ENCODE results near the gene IL22RA1.

The IL22RA1 gene

GRCh38 chr1:24085007-24085406 lies 57.9 kb downstream of the IL22RA1 start:
- no peak for ATAC-seq
- TF ChIP-seq RARB (CRISPR knock-in tag; IDR thresholded peaks at IDR 0.05), result no peak
- TF ChIP-seq CSDC2 (CRISPR knock-in tag; IDR thresholded peaks at IDR 0.05), result no peak
- no peak for TF ChIP-seq GLIS3 (CRISPR knock-in tag; IDR thresholded peaks at IDR 0.05)
- no peak for TF ChIP-seq ZFP30 (CRISPR knock-in tag; IDR thresholded peaks at IDR 0.05)
- TF ChIP-seq TOX (CRISPR knock-in tag; IDR thresholded peaks at IDR 0.05; ENCODE audit: borderline replicate concordance), result no peak
- TF ChIP-seq ZNF8 (CRISPR knock-in tag; IDR thresholded peaks at IDR 0.05), result no peak
- TF ChIP-seq CSRNP3 (CRISPR knock-in tag; IDR thresholded peaks at IDR 0.05), result no peak
- TF ChIP-seq OSR1 (CRISPR knock-in tag; IDR thresholded peaks at IDR 0.05), result no peak

GRCh38 chr1:24084050-24084449 lies 58.9 kb downstream of the IL22RA1 start:
- no peak for ATAC-seq
- TF ChIP-seq CREB5 (CRISPR knock-in tag; IDR thresholded peaks at IDR 0.05; ENCODE audit: low read depth), result no peak
- TF ChIP-seq PPARA (CRISPR knock-in tag; IDR thresholded peaks at IDR 0.05; ENCODE audit: borderline replicate concordance), result no peak
- no peak for TF ChIP-seq ZNF8 (CRISPR knock-in tag; IDR thresholded peaks at IDR 0.05)
- TF ChIP-seq ZC3H10 (CRISPR knock-in tag; IDR thresholded peaks at IDR 0.05), result no peak
- no peak for TF ChIP-seq ESRRG (CRISPR knock-in tag; IDR thresholded peaks at IDR 0.05)
- TF ChIP-seq RARB (CRISPR knock-in tag; IDR thresholded peaks at IDR 0.05), result no peak
- no peak for TF ChIP-seq OSR1 (CRISPR knock-in tag; IDR thresholded peaks at IDR 0.05)
- no peak for TF ChIP-seq BACH2 (CRISPR knock-in tag; IDR thresholded peaks at IDR 0.05; ENCODE audit: borderline replicate concordance)
- TF ChIP-seq TCF4 (CRISPR knock-in tag; IDR thresholded peaks at IDR 0.05; ENCODE audit: borderline replicate concordance), result no peak
- TF ChIP-seq SNAI2 (CRISPR knock-in tag; IDR thresholded peaks at IDR 0.05), result no peak
- no peak for TF ChIP-seq GLIS3 (CRISPR knock-in tag; IDR thresholded peaks at IDR 0.05)
- no peak for TF ChIP-seq PATZ1 (CRISPR knock-in tag; IDR thresholded peaks at IDR 0.05; ENCODE audit: borderline replicate concordance)
- TF ChIP-seq ZNF70 (CRISPR knock-in tag; IDR thresholded peaks at IDR 0.05), result no peak
- TF ChIP-seq ZNF565 (CRISPR knock-in tag; conservative IDR thresholded peaks at IDR 0.05; ENCODE audit: low read depth), result no peak
- no peak for TF ChIP-seq ARNTL (CRISPR knock-in tag; IDR thresholded peaks at IDR 0.05; ENCODE audit: borderline replicate concordance, low read depth)
- TF ChIP-seq CSRNP3 (CRISPR knock-in tag; IDR thresholded peaks at IDR 0.05), result no peak
- TF ChIP-seq CSDC2 (CRISPR knock-in tag; IDR thresholded peaks at IDR 0.05), result no peak
- no peak for TF ChIP-seq ZFP30 (CRISPR knock-in tag; IDR thresholded peaks at IDR 0.05)
- no peak for TF ChIP-seq POU6F1 (CRISPR knock-in tag; IDR thresholded peaks at IDR 0.05; ENCODE audit: borderline replicate concordance, low read depth)

GRCh38 chr1:24082372-24082771 lies 60.6 kb downstream of the IL22RA1 start:
- no peak for ATAC-seq
- no peak for TF ChIP-seq GLIS3 (CRISPR knock-in tag; IDR thresholded peaks at IDR 0.05)
- no peak for TF ChIP-seq CREB5 (CRISPR knock-in tag; IDR thresholded peaks at IDR 0.05; ENCODE audit: low read depth)
- no peak for TF ChIP-seq ZNF565 (CRISPR knock-in tag; conservative IDR thresholded peaks at IDR 0.05; ENCODE audit: low read depth)

Measured in SK-N-SH treated with all-trans-retinoic acid at 6 μM for 48 hours (cell line).